Measurements from ENCODE around the gene RFNG. TPM values are rescaled to one million over a fixed set of nuclear protein-coding genes. Genes with fewer than 3 reads are reported as not detected.
A peak's percentile ranks its signal among the peaks of the same experiment; 100 is the strongest.

The RFNG gene
- total and polyA plus RNA-seq, 4 donors: 29.1 to 38.2 (median 36.1) TPM

GRCh38 chr17:82058230-82058854 is 6.7 kb upstream of the RFNG start:
- no peak overlapping the region for H3K4me3 ChIP-seq
- H3K9ac ChIP-seq (ENCODE audit: insufficient read depth in 1 of 2, low read length in 2 of 2): no peak overlapping the region
- H3K27me3 ChIP-seq (ENCODE audit: control insufficient read depth in 3 of 3, insufficient read depth in 3 of 3, low read length in 2 of 3): no peaks in the 10 kb centered on the region
- DNase-seq (no peak), ATAC-seq (ENCODE audit: insufficient read depth, low FRiP score) (no peak)
- WGBS, 2 donors: 81 to 92% methylated on average over 17 of the region's 17 CpGs
- peaks cover 0 to 2% (median 0%) of the 10 kb centered on the region in 5 donors for H3K4me1 ChIP-seq (ENCODE audit: control insufficient read depth in 5 of 5, insufficient read depth in 5 of 5, low read length in 5 of 5)
- H3K36me3 ChIP-seq (ENCODE audit: control insufficient read depth in 4 of 4, insufficient read depth in 4 of 4, low read length in 4 of 4): peaks cover 5 to 93% (median 19%) of the 10 kb centered on the region in 4 donors
- no peaks in the 10 kb centered on the region for H3K9me3 ChIP-seq (ENCODE audit: control insufficient read depth in 4 of 4, insufficient read depth in 3 of 4, low read length in 3 of 4)
- TF ChIP-seq, protein P1, sequence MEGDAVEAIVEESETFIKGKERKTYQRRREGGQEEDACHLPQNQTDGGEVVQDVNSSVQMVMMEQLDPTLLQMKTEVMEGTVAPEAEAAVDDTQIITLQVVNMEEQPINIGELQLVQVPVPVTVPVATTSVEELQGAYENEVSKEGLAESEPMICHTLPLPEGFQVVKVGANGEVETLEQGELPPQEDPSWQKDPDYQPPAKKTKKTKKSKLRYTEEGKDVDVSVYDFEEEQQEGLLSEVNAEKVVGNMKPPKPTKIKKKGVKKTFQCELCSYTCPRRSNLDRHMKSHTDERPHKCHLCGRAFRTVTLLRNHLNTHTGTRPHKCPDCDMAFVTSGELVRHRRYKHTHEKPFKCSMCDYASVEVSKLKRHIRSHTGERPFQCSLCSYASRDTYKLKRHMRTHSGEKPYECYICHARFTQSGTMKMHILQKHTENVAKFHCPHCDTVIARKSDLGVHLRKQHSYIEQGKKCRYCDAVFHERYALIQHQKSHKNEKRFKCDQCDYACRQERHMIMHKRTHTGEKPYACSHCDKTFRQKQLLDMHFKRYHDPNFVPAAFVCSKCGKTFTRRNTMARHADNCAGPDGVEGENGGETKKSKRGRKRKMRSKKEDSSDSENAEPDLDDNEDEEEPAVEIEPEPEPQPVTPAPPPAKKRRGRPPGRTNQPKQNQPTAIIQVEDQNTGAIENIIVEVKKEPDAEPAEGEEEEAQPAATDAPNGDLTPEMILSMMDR (IDR thresholded peaks at IDR 0.05; ENCODE audit: control extremely low read depth, extremely low read depth): no peak
- H3K27ac ChIP-seq (ENCODE audit: low read depth in 1 of 2, low read length in 1 of 2): no peak overlapping the region

GRCh38 chr17:82056729-82057621 is 5.4 kb upstream of the RFNG start:
- H3K9me3 ChIP-seq (ENCODE audit: control insufficient read depth in 4 of 4, insufficient read depth in 3 of 4, low read length in 3 of 4): no peaks in the 10 kb centered on the region
- H3K4me1 ChIP-seq (ENCODE audit: control insufficient read depth in 5 of 5, insufficient read depth in 5 of 5, low read length in 5 of 5): peaks cover 0 to 14% (median 4%) of the 10 kb centered on the region in 5 donors
- peak in 1 of 3 donors; percentile 6 for DNase-seq
- no peak for ATAC-seq (ENCODE audit: insufficient read depth, low FRiP score)
- H3K27me3 ChIP-seq (ENCODE audit: control insufficient read depth in 3 of 3, insufficient read depth in 3 of 3, low read length in 2 of 3): no peaks in the 10 kb centered on the region
- TF ChIP-seq, protein P1 (IDR thresholded peaks at IDR 0.05; ENCODE audit: control extremely low read depth, extremely low read depth): no peak
- H3K9ac ChIP-seq (ENCODE audit: insufficient read depth in 1 of 2, low read length in 2 of 2): no peak overlapping the region
- peaks cover 5 to 81% (median 19%) of the 10 kb centered on the region in 4 donors for H3K36me3 ChIP-seq (ENCODE audit: control insufficient read depth in 4 of 4, insufficient read depth in 4 of 4, low read length in 4 of 4)
- no peak overlapping the region for H3K27ac ChIP-seq (ENCODE audit: low read depth in 1 of 2, low read length in 1 of 2)
- H3K4me3 ChIP-seq: no peak overlapping the region
- 89 to 92% methylated on average over 28 to 29 of the region's 29 CpGs for WGBS, 2 donors

GRCh38 chr17:82055965-82056728 is 4.5 kb upstream of the RFNG start:
- TF ChIP-seq, protein P1 (IDR thresholded peaks at IDR 0.05; ENCODE audit: control extremely low read depth, extremely low read depth): no peak
- H3K4me3 ChIP-seq: no peak overlapping the region
- H3K9ac ChIP-seq (ENCODE audit: insufficient read depth in 1 of 2, low read length in 2 of 2): no peak overlapping the region
- H3K27ac ChIP-seq (ENCODE audit: low read depth in 1 of 2, low read length in 1 of 2): no peak overlapping the region
- H3K36me3 ChIP-seq (ENCODE audit: control insufficient read depth in 4 of 4, insufficient read depth in 4 of 4, low read length in 4 of 4): peaks cover 5 to 75% (median 17%) of the 10 kb centered on the region in 4 donors
- ATAC-seq (ENCODE audit: insufficient read depth, low FRiP score): no peak
- H3K27me3 ChIP-seq (ENCODE audit: control insufficient read depth in 3 of 3, insufficient read depth in 3 of 3, low read length in 2 of 3): no peaks in the 10 kb centered on the region
- WGBS, 2 donors: 93 to 95% methylated on average over 28 of the region's 28 CpGs
- peak in 1 of 3 donors; percentile 4 for DNase-seq
- peaks cover 0 to 14% (median 4%) of the 10 kb centered on the region in 5 donors for H3K4me1 ChIP-seq (ENCODE audit: control insufficient read depth in 5 of 5, insufficient read depth in 5 of 5, low read length in 5 of 5)
- H3K9me3 ChIP-seq (ENCODE audit: control insufficient read depth in 4 of 4, insufficient read depth in 3 of 4, low read length in 3 of 4): no peaks in the 10 kb centered on the region

All from lung (tissue), 12 donors.